IMR-90 (cell line): Measurements from ENCODE around the gene STRIP2.

Experiments used
- BHLHE40 ChIP-seq: fragments of 150-350 bp; IDR thresholded peaks from 2 replicates; pipeline ENCODE4 v1.6.1; 2016; ENCODE audit warnings: mild to moderate bottlenecking, low read depth, low read length
- CEBPB ChIP-seq: IDR thresholded peaks from 2 replicates; pipeline ENCODE4 v1.6.1; 2012; ENCODE audit warnings: low read depth, low read length, improper control_type of control experiment
- CHD1 ChIP-seq: IDR thresholded peaks from 2 replicates; pipeline ENCODE4 v1.6.1; 2012; ENCODE audit warnings: low read depth, low read length, improper control_type of control experiment
- POLR2A ChIP-seq: IDR thresholded peaks from 2 replicates; pipeline ENCODE4 v1.6.1; 2012; ENCODE audit warnings: mild to moderate bottlenecking, low read depth, low read length
- RFX5 ChIP-seq: IDR thresholded peaks from 2 replicates; pipeline ENCODE4 v1.8.0; 2012; ENCODE audit warnings: low read depth, mild to moderate bottlenecking, low read length, moderate library complexity
- SMC3 ChIP-seq: fragments of 150-350 bp; IDR thresholded peaks from 2 replicates; pipeline ENCODE4 v1.6.1; 2016; ENCODE audit warnings: low read depth, mild to moderate bottlenecking, antibody characterized with exemption, low read length, moderate library complexity
- TF ChIP-seq, protein P1 (sequence below): conservative IDR thresholded peaks from 2 replicates; pipeline ENCODE4 v1.5.1; 2012; ENCODE audit warnings: mild to moderate bottlenecking, low read depth, low read length, improper control_type of control experiment

DNA sequence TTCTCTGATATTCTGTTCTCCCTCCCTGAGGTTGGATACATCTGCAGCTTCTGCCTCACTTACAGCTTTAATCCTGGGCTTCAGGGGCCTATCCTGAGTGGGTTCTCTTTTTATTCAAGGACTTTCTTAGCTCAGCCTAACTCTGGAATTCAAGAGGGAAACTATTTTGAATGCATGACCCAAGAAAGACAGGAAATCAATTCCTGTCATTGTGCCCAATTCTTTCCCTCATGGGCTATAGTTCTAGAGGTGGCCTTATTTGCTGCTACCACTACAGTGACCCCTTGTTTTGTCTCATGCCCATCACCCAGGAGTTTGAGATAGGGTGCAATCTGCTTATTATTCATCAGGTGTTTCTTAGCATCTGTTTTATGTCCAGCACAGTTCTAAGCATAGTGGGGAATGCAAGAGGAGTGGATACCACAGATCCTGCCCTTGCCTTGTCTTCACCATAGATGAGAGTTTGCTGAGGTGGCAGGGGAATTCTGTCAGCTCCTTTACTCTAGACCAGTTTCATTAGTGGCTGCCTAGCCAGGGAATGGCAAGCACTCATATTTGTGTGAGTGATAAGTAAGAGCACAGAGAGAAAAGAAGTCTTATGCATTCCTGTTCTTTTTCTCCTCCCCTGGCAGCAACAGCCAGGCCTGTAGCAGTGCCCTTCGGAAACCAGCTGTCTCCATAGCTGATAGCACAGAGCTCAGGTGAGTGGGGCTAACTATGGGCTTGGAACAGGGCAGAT, 19.4 kb downstream of the STRIP2 start:
- TF ChIP-seq, protein P1, sequence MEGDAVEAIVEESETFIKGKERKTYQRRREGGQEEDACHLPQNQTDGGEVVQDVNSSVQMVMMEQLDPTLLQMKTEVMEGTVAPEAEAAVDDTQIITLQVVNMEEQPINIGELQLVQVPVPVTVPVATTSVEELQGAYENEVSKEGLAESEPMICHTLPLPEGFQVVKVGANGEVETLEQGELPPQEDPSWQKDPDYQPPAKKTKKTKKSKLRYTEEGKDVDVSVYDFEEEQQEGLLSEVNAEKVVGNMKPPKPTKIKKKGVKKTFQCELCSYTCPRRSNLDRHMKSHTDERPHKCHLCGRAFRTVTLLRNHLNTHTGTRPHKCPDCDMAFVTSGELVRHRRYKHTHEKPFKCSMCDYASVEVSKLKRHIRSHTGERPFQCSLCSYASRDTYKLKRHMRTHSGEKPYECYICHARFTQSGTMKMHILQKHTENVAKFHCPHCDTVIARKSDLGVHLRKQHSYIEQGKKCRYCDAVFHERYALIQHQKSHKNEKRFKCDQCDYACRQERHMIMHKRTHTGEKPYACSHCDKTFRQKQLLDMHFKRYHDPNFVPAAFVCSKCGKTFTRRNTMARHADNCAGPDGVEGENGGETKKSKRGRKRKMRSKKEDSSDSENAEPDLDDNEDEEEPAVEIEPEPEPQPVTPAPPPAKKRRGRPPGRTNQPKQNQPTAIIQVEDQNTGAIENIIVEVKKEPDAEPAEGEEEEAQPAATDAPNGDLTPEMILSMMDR = no peak
- no peak for TF ChIP-seq SMC3
- TF ChIP-seq CEBPB = no peak
- no peak for TF ChIP-seq RFX5
- no peak for TF ChIP-seq POLR2A
- TF ChIP-seq BHLHE40 = no peak
- TF ChIP-seq CHD1 = no peak
